Fibroblast of lung (primary cell): ENCODE data around the gene CDK4.

Experiments
- EZH2 ChIP-seq: IDR thresholded peaks from 2 replicates; pipeline ENCODE4 v1.5.1; 2012; ENCODE audit warnings: low read length, control low read depth, mild to moderate bottlenecking; ENCODE audit errors: missing control alignments
- TF ChIP-seq, protein P1 (sequence below), 2 donors: IDR thresholded peaks in 1 of 2; conservative IDR thresholded peaks in 1 of 2; 1 replicate in 1 of 2; 2 replicates in 1 of 2; pipeline ENCODE4 v1.5.1; 2011 to 2012; ENCODE audit warnings: low read length in 2 of 2, control low read depth in 1 of 2, inconsistent platforms in 1 of 2, low read depth in 1 of 2, mild to moderate bottlenecking in 1 of 2

- TF ChIP-seq, protein P1, sequence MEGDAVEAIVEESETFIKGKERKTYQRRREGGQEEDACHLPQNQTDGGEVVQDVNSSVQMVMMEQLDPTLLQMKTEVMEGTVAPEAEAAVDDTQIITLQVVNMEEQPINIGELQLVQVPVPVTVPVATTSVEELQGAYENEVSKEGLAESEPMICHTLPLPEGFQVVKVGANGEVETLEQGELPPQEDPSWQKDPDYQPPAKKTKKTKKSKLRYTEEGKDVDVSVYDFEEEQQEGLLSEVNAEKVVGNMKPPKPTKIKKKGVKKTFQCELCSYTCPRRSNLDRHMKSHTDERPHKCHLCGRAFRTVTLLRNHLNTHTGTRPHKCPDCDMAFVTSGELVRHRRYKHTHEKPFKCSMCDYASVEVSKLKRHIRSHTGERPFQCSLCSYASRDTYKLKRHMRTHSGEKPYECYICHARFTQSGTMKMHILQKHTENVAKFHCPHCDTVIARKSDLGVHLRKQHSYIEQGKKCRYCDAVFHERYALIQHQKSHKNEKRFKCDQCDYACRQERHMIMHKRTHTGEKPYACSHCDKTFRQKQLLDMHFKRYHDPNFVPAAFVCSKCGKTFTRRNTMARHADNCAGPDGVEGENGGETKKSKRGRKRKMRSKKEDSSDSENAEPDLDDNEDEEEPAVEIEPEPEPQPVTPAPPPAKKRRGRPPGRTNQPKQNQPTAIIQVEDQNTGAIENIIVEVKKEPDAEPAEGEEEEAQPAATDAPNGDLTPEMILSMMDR (conservative IDR thresholded peaks at IDR 0.05 in 1 of 2, IDR thresholded peaks at IDR 0.05 in 1 of 2; ENCODE audit: low read depth in 1 of 2, low read length in 2 of 2): no peak
- TF ChIP-seq EZH2: no peak
Observed at GRCh38 chr12:57724936-57725740, 27.0 kb downstream of the CDK4 start.
